ENCODE results near the gene B3GNT8. TPM values are rescaled to one million over a fixed set of nuclear protein-coding genes. Genes with fewer than 3 reads are reported as not detected.

B3GNT8 gene
- total RNA-seq, 1 donor from 2014 or later: 3.0 TPM

GRCh38 chr19:41397086-41398049 is 29.8 kb downstream of the B3GNT8 start, which contains the start of the genes BCKDHA and EXOSC5:
BCKDHA (plus strand) TSS chr19:41397818; CDS start chr19:41397828, 10 bp downstream.
EXOSC5 (minus strand) TSS chr19:41397359; CDS start chr19:41397328, 31 bp downstream.
- peaks cover 4% of the 10 kb centered on the region for H3K36me3 Mint-ChIP-seq (ENCODE audit: low read depth, unreplicated experiment)
- no peaks in the 10 kb centered on the region for H3K9me3 Mint-ChIP-seq (ENCODE audit: unreplicated experiment)
- Histone ChIP-seq H3K79me2 (ENCODE audit: insufficient read depth, low read length) (peaks cover 19% of the 10 kb centered on the region), H3K4me3 (ENCODE audit: insufficient read depth, low read depth, low read length) (peak within 1 kb of the TSS; percentile 98), H3K9me3 (ENCODE audit: insufficient read depth, low read depth, low read length) (no peaks in the 10 kb centered on the region), H3K4me1 (ENCODE audit: insufficient read depth, low read length) (peaks cover 15% of the 10 kb centered on the region), H3K9ac (ENCODE audit: low read length) (peak within 1 kb of the TSS; percentile 99), H3K36me3 (ENCODE audit: insufficient read depth, low read length) (no peaks in the 10 kb centered on the region), H4K20me1 (ENCODE audit: insufficient read depth, low read length) (no peaks in the 10 kb centered on the region), H3K27me3 (ENCODE audit: insufficient read depth, low read length) (no peaks in the 10 kb centered on the region), H3K27ac (ENCODE audit: low read depth, low read length) (peak within 1 kb of the TSS; percentile 99), H3K4me2 (ENCODE audit: low read length) (peak within 1 kb of the TSS; percentile 97), H2AFZ (ENCODE audit: low read depth, low read length) (peak within 1 kb of the TSS; percentile 89)
- peak within 1 kb of the TSS; percentile 100 for H3K27ac Mint-ChIP-seq (ENCODE audit: unreplicated experiment)
- DNase-seq (ENCODE audit: low read depth): peak; percentile 98
- H3K27me3 Mint-ChIP-seq (ENCODE audit: low read depth, unreplicated experiment): no peaks in the 10 kb centered on the region
- no peak for TF ChIP-seq CTCF (IDR thresholded peaks at IDR 0.05; ENCODE audit: insufficient read depth, low read depth, low read length)
- no peak for TF ChIP-seq EZH2 (IDR thresholded peaks at IDR 0.05; ENCODE audit: insufficient read depth, low read length)
- FAIRE-seq: peak; percentile 13
- peak within 1 kb of the TSS; percentile 96 for H3K4me3 Mint-ChIP-seq (ENCODE audit: unreplicated experiment)
- peaks cover 14% of the 10 kb centered on the region for H3K4me1 Mint-ChIP-seq (ENCODE audit: low read depth, unreplicated experiment)

GRCh38 chr19:41395355-41395754 is 31.8 kb downstream of the B3GNT8 start:
- Histone ChIP-seq H3K36me3 (ENCODE audit: insufficient read depth, low read length) (peaks cover under 1% of the 10 kb centered on the region), H3K4me3 (ENCODE audit: insufficient read depth, low read depth, low read length) (no peak overlapping the region), H4K20me1 (ENCODE audit: insufficient read depth, low read length) (no peaks in the 10 kb centered on the region), H3K9me3 (ENCODE audit: insufficient read depth, low read depth, low read length) (no peaks in the 10 kb centered on the region), H2AFZ (ENCODE audit: low read depth, low read length) (no peak overlapping the region), H3K9ac (ENCODE audit: low read length) (no peak overlapping the region), H3K27ac (ENCODE audit: low read depth, low read length) (no peak overlapping the region), H3K27me3 (ENCODE audit: insufficient read depth, low read length) (no peaks in the 10 kb centered on the region), H3K79me2 (ENCODE audit: insufficient read depth, low read length) (peaks cover 19% of the 10 kb centered on the region), H3K4me1 (ENCODE audit: insufficient read depth, low read length) (peaks cover 15% of the 10 kb centered on the region), H3K4me2 (ENCODE audit: low read length) (no peak overlapping the region)
- FAIRE-seq (no peak), DNase-seq (ENCODE audit: low read depth) (no peak)
- Mint-ChIP-seq H3K4me3 (ENCODE audit: unreplicated experiment) (peak overlapping the region; percentile 56), H3K27me3 (ENCODE audit: low read depth, unreplicated experiment) (no peaks in the 10 kb centered on the region), H3K4me1 (ENCODE audit: low read depth, unreplicated experiment) (peaks cover 14% of the 10 kb centered on the region), H3K9me3 (ENCODE audit: unreplicated experiment) (no peaks in the 10 kb centered on the region), H3K27ac (ENCODE audit: unreplicated experiment) (no peak overlapping the region), H3K36me3 (ENCODE audit: low read depth, unreplicated experiment) (peaks cover 8% of the 10 kb centered on the region)
- TF ChIP-seq EZH2 (IDR thresholded peaks at IDR 0.05; ENCODE audit: insufficient read depth, low read length) (no peak), CTCF (IDR thresholded peaks at IDR 0.05; ENCODE audit: insufficient read depth, low read depth, low read length) (no peak)

All from astrocyte (in vitro differentiated cells and primary cell).